ENCODE data around the gene CDC6. TPM values are rescaled to one million over a fixed set of nuclear protein-coding genes. Genes with fewer than 3 reads are reported as not detected.

The CDC6 gene
- total RNA-seq, 1 donor from 2014 or later, result 1.2 TPM

- H3K4me1 ChIP-seq, result peaks cover 46 to 88% of the 10 kb centered on the region in 2 donors
- H3K27ac ChIP-seq, result peak overlapping the region; percentile 90 to 91
- no peak for TF ChIP-seq CTCF (IDR thresholded peaks at IDR 0.05)
- no peak for DNase-seq (ENCODE audit: low spot score in 2 of 2)
- intact Hi-C loops (cut with DNase I), result no loop called here
- H3K4me3 ChIP-seq, result peak overlapping the region; percentile 37 to 86
- no peaks in the 10 kb centered on the region for H3K27me3 ChIP-seq
- H3K9me3 ChIP-seq, result no peaks in the 10 kb centered on the region
- no peaks in the 10 kb centered on the region for H3K36me3 ChIP-seq
Observed at GRCh38 chr17:40321524-40321929, 33.8 kb downstream of the CDC6 start.

- Histone ChIP-seq H3K27me3 (no peaks in the 10 kb centered on the region), H3K9me3 (no peaks in the 10 kb centered on the region), H3K4me1 (peaks cover 48 to 88% of the 10 kb centered on the region in 2 donors), H3K4me3 (peak overlapping the region; percentile 37 to 86), H3K36me3 (no peaks in the 10 kb centered on the region), H3K27ac (peak overlapping the region; percentile 90 to 91)
- intact Hi-C loops (cut with DNase I), result loop anchor here (1.0 kb wide), 1 partner anchor 10 kb away; no protein-coding TSS in a partner anchor
- TF ChIP-seq CTCF (IDR thresholded peaks at IDR 0.05), result no peak
- DNase-seq (ENCODE audit: low spot score in 2 of 2), result no peak
Observed at GRCh38 chr17:40321961-40322357, 34.3 kb downstream of the CDC6 start.

DNA sequence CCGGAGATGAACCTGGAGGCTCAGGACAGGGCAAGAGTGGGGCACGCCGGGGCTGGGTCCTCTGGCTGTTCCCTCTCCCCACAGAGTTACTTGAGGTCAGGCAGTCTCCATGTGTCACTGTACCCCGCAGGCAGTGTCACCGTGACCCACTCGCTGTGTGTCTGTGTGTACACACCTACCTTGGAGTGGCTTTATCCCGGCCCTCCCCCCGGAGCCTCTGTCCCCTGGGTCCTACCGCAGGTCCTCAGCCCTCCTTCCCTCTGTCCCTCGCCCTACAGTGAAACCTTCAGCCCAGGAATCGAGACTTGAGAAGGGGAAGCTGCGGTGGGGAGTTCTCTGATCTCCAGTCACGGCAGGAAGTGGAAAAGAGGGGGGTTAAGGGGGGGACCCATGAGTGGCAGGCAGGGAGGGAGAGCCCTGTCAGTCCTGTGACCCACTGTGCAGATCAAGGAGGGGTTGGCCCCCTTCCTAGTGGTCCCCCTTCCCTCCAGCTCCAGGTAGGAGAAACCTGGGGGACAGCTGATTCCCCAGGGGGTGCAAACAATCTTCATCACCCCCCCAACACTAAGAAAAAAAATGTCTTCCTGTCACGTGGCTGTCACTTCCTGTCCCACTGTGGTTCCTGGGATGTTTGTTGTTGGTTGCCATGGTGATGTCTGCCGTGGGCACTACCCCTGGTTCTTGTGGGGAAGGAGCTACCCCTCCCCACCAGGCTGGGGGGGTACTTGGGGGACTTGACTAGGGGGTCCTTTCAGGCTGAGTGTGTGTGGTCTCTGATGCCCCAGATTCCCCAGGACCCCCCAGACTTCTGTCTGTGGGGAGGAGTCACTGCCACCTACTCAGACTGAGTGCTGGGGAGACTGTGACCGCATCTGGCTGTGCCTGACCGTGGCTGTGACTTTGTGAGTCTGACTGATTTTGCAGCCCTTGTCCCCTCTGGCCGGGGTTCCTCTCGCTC lies 35.0 kb downstream of the CDC6 start:
- peak overlapping the region; percentile 90 to 91 for H3K27ac ChIP-seq
- peaks cover 48 to 87% of the 10 kb centered on the region in 2 donors for H3K4me1 ChIP-seq
- intact Hi-C loops (cut with DNase I), result loop anchor here (1.0 kb wide), 2 partner anchors 10 to 19 kb away; no protein-coding TSS in a partner anchor
- TF ChIP-seq CTCF (IDR thresholded peaks at IDR 0.05), result no peak
- peak overlapping the region; percentile 37 to 86 for H3K4me3 ChIP-seq
- H3K27me3 ChIP-seq, result no peaks in the 10 kb centered on the region
- H3K9me3 ChIP-seq, result no peaks in the 10 kb centered on the region
- no peaks in the 10 kb centered on the region for H3K36me3 ChIP-seq
- peak; percentile 80 to 94 for DNase-seq (ENCODE audit: low spot score in 2 of 2)

DNA sequence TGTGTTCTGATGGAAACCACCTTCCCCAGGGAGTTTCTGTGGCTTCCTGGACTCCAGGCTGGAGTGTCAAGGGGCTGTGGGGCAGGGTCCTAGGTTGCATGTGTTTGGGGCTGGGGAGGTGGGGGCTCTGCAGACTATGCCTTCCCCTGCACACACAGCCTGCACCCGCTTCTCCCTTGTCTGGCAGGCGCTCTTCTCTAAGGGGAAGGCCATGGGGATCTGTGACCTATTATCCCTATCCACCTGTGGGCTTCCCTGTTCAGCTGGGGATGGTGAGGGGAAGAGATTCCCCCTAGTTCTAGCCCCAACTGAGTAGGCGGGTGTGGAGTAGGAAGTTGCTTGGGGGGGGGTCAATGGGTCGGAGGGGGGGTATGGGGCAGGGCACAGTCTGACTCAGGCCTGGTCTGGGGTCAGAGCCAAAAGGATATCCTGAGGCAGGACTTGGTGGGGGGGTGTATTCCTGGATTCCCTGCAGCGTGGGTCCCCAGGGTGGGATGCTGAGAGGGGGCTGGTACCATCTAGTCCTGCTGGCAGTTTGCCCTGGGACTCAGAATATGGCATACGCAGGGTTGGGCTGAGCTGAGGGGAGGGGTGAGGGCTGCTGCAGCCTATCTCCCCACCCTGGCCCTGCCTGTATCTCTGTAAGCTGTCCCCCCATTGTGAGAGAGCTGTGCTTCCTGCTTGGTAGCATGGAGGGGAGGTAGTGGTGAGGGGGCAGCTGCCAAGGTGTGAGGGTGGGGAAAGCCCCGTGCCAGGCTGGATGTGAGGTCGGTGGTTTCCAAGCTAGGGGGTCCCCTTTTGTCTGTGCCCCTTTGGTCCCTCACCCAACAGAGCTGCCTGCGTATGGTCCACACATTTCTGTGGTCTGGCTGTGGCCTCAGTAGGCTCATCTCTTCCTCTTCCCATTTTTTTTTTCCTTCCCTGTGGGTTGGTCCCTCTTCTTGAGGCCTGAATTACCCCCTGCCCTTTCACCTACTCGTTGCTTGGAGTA lies 36.0 kb downstream of the CDC6 start:
- Histone ChIP-seq H3K36me3 (no peaks in the 10 kb centered on the region), H3K4me3 (peak overlapping the region; percentile 15 to 86), H3K4me1 (peaks cover 52 to 91% of the 10 kb centered on the region in 2 donors), H3K27me3 (no peaks in the 10 kb centered on the region), H3K27ac (peak overlapping the region; percentile 90 to 91), H3K9me3 (no peaks in the 10 kb centered on the region)
- intact Hi-C loops (cut with DNase I), result loop anchor here (1.0 kb wide), 1 partner anchor 18 kb away; no protein-coding TSS in a partner anchor
- TF ChIP-seq CTCF (IDR thresholded peaks at IDR 0.05), result no peak
- peak in 1 of 2 donors; percentile 90 for DNase-seq (ENCODE audit: low spot score in 2 of 2)

All from ascending aorta (tissue), 2 donors.